Fibroblast of the aortic adventitia (primary cell): ENCODE measurements around the gene DPF3. TPM values are rescaled to one million over a fixed set of nuclear protein-coding genes. Genes with fewer than 3 reads are reported as not detected.

Experiments used
- DNase-seq: peaks from one replicate; pipeline ENCODE4 v3.0.0-alpha.2; 2010; ENCODE audit warnings: low read depth
- H3K4me3 ChIP-seq: 2 replicates; pipeline ENCODE4 v1.5.1; 2011; ENCODE audit warnings: low read depth, mild to moderate bottlenecking, control low read depth, low read length, moderate library complexity
- CTCF ChIP-seq: IDR thresholded peaks from 2 replicates; pipeline ENCODE4 v1.5.1; 2011; ENCODE audit warnings: mild to moderate bottlenecking, low read length, control low read depth, inconsistent platforms; ENCODE audit not compliant: insufficient read depth
- total RNA-seq: library from RNA; depleted of rRNA; stranded (reverse); fragments of >200 nt; gene quantifications from 2 replicates; pipeline ENCODE4 v1.2.3, GENCODE V29; 2012; ENCODE audit warnings: low replicate concordance

The DPF3 gene
- total RNA-seq, 1 donor = 16.3 TPM

- no peak for TF ChIP-seq CTCF
- H3K4me3 ChIP-seq = peak overlapping the region; percentile 80
- no peak for DNase-seq
These were observed 900 bp upstream of the DPF3 start for GRCh38 chr14:72894623-72895378.

- no peak for TF ChIP-seq CTCF
- DNase-seq = no peak
- H3K4me3 ChIP-seq = peak overlapping the region; percentile 80
These were observed 372 bp upstream of the DPF3 start for GRCh38 chr14:72894323-72894622.

- no peak for TF ChIP-seq CTCF
- H3K4me3 ChIP-seq = peak overlapping the region; percentile 80
- peak; percentile 23 for DNase-seq
These were observed 844 bp downstream of the DPF3 start for GRCh38 chr14:72892879-72893635.

- peak; percentile 13 for TF ChIP-seq CTCF
- DNase-seq = peak; percentile 55
These were observed 1.6 kb downstream of the DPF3 start for GRCh38 chr14:72892103-72892878.

GRCh38 chr14:72891666-72892102 lies 2.2 kb downstream of the DPF3 start:
- DNase-seq = no peak
- TF ChIP-seq CTCF = no peak
- H3K4me3 ChIP-seq = peak overlapping the region; percentile 80

More at GRCh38 chr14:72892103-72892878, 1.6 kb downstream of the DPF3 start:
- peak overlapping the region; percentile 80 for H3K4me3 ChIP-seq

- no peak for TF ChIP-seq CTCF
- H3K4me3 ChIP-seq = no peak overlapping the region
- no peak for DNase-seq
These were observed 4.5 kb downstream of the DPF3 start for GRCh38 chr14:72889366-72889765.
